CD4-positive, alpha-beta memory T cell (primary cell): Measurements from ENCODE around the gene CHDH. TPM values are rescaled to one million over a fixed set of nuclear protein-coding genes. Genes with fewer than 3 reads are reported as not detected.
A peak's percentile ranks its signal among the peaks of the same experiment; 100 is the strongest.

Experiments used
- CTCF ChIA-PET: fragments of 350-600 bp; sonication (Branson Sonifier 250); formaldehyde crosslinking; loops from one replicate; lab custom pipeline; 2021; ENCODE audit warnings: inconsistent platforms; ENCODE audit not compliant: partially characterized antibody; lab: Charles Lee
- POLR2A ChIA-PET: fragments of 350-600 bp; sonication (Branson Sonifier 250); formaldehyde crosslinking; loops from one replicate; lab custom pipeline; 2021; ENCODE audit not compliant: partially characterized antibody; lab: Charles Lee
- DNase-seq, 5 donors: peaks; one replicate each; pipeline versions ENCODE4 v3.0.0 to v3.0.0-alpha.2; 2020 to 2022; ENCODE audit warnings: mixed read lengths in 1 of 5
- H3K27ac ChIP-seq: one replicate; pipeline ENCODE4 v1.7.0; 2013; ENCODE audit warnings: low read depth, low read length
- H3K27me3 ChIP-seq: 2 replicates; pipeline ENCODE4 v1.7.0; 2013; ENCODE audit warnings: mild to moderate bottlenecking, low read length, moderate library complexity; ENCODE audit not compliant: insufficient read depth
- H3K36me3 ChIP-seq: 2 replicates; pipeline ENCODE4 v1.7.0; 2013; ENCODE audit warnings: mild to moderate bottlenecking, low read length, moderate library complexity; ENCODE audit not compliant: insufficient read depth
- H3K4me1 ChIP-seq: 2 replicates; pipeline ENCODE4 v1.7.0; 2013; ENCODE audit warnings: mild to moderate bottlenecking, low read length, moderate library complexity; ENCODE audit not compliant: insufficient read depth
- H3K4me3 ChIP-seq, 2 donors: one replicate each; pipeline ENCODE4 v1.7.0; 2013; ENCODE audit warnings: low read length in 2 of 2, mild to moderate bottlenecking in 1 of 2
- H3K9me3 ChIP-seq, 2 donors: one replicate each; pipeline ENCODE4 v1.7.0; 2013; ENCODE audit warnings: low read length in 2 of 2, control low read depth in 1 of 2; ENCODE audit not compliant: control insufficient read depth in 1 of 2
- H3K27ac Mint-ChIP-seq, 7 donors: one replicate each; pipeline ENCODE4 v1.8.0; 2020 to 2021; ENCODE audit warnings: mixed read lengths in 7 of 7, mild to moderate bottlenecking in 6 of 7, inconsistent platforms in 3 of 7, moderate library complexity in 3 of 7
- H3K27me3 Mint-ChIP-seq, 2 donors: one replicate each; pipeline ENCODE4 v1.8.0; 2020 to 2021; ENCODE audit warnings: mixed read lengths in 2 of 2
- H3K36me3 Mint-ChIP-seq, 2 donors: one replicate each; pipeline ENCODE4 v1.8.0; 2020 to 2021; ENCODE audit warnings: mixed read lengths in 2 of 2, inconsistent platforms in 1 of 2, mild to moderate bottlenecking in 1 of 2
- H3K4me1 Mint-ChIP-seq, 4 donors: one replicate each; pipeline ENCODE4 v1.8.0; 2020 to 2021; ENCODE audit warnings: mixed read lengths in 4 of 4, mild to moderate bottlenecking in 1 of 4
- H3K4me3 Mint-ChIP-seq, 8 donors: one replicate each; pipeline ENCODE4 v1.8.0; 2020 to 2021; ENCODE audit warnings: mixed read lengths in 8 of 8, mild to moderate bottlenecking in 7 of 8, moderate library complexity in 6 of 8, inconsistent platforms in 3 of 8
- H3K9me3 Mint-ChIP-seq, 8 donors: one replicate each; pipeline ENCODE4 v1.8.0; 2020 to 2021; ENCODE audit warnings: mixed read lengths in 8 of 8, mild to moderate bottlenecking in 5 of 8, inconsistent platforms in 3 of 8, moderate library complexity in 1 of 8
- intact Hi-C: fragments of 100-400 bp; cut with micrococcal nuclease; formaldehyde crosslinking; loops from one replicate; pipeline ENCODE4 v1.15.1; 2023
- polyA plus RNA-seq, 2 donors: library from polyadenylated mRNA; unstranded; fragments of 300-500 nt; fragmentation: Illumina TruSeq; gene quantifications; one replicate each; pipeline ENCODE4 v1.2.3, GENCODE V29; 2021
- total RNA-seq, 2 experiments: library from RNA; stranded (reverse); gene quantifications; one replicate each; pipeline ENCODE4 v1.2.3, GENCODE V29; 2021

The CHDH gene
- total and polyA plus RNA-seq, 4 experiments from 2014 or later: 0.23 to 0.67 (median 0.47) TPM; not detected in 1

DNA sequence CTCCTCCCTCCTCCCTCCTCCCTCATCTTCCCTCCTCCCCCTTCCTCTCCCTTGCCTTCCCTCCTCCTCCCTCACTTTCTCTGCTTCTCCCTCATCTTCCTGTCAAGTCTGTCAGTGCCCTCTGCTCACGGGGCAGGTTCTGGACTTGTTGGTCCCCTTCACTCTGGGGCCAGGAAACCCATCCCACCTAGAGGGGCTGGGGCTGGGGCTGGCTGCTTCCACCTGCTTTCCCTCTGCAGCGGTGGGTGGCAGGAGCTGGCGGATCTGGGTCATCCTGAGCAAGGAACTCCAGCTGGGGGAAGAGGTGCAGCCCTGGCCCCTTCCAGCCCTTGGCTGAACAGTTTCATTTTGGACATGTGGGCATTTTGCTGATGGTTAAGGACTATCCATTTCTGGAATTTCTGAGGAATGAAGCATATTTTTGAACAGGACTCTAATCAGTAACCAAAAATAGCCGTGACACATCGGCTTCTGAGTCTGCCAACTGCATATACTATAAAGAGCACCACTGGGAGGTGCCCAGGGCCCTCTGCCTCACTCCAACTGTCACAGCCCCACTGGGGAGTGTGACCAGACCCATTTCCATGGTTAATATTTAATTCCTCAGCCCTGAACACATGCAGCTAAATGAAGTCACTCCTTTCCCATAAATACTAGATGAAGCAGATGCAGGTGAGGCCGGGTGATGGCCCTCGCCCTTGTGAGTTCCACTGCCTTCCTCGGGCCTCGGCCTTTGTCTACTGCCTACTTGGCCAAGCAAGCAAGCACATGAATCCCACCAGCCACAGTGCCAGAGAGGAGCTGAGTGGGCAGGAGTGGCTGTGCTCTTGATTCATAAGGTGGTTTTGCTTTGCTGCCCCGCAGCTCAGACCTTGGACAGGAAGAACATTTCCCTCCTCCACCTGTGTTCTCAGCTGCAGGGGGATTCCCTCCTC lies 39.8 kb downstream of the CHDH start:
- DNase-seq: no peak
- no peaks in the 10 kb centered on the region for H3K27me3 ChIP-seq
- H3K27ac ChIP-seq: no peak overlapping the region
- Mint-ChIP-seq H3K27ac (peak overlapping the region in 1 of 7 donors; percentile 32), H3K27me3 (peaks cover 2 to 10% of the 10 kb centered on the region in 2 donors), H3K9me3 (no peaks in the 10 kb centered on the region), H3K4me3 (no peak overlapping the region), H3K36me3 (no peaks in the 10 kb centered on the region), H3K4me1 (no peaks in the 10 kb centered on the region)
- no peak overlapping the region for H3K4me3 ChIP-seq
- no peaks in the 10 kb centered on the region for H3K36me3 ChIP-seq
- H3K9me3 ChIP-seq: no peaks in the 10 kb centered on the region
- intact Hi-C loops: no loop called here
- ChIA-PET POLR2A (no interaction called here), CTCF (no interaction called here)
- no peaks in the 10 kb centered on the region for H3K4me1 ChIP-seq

DNA sequence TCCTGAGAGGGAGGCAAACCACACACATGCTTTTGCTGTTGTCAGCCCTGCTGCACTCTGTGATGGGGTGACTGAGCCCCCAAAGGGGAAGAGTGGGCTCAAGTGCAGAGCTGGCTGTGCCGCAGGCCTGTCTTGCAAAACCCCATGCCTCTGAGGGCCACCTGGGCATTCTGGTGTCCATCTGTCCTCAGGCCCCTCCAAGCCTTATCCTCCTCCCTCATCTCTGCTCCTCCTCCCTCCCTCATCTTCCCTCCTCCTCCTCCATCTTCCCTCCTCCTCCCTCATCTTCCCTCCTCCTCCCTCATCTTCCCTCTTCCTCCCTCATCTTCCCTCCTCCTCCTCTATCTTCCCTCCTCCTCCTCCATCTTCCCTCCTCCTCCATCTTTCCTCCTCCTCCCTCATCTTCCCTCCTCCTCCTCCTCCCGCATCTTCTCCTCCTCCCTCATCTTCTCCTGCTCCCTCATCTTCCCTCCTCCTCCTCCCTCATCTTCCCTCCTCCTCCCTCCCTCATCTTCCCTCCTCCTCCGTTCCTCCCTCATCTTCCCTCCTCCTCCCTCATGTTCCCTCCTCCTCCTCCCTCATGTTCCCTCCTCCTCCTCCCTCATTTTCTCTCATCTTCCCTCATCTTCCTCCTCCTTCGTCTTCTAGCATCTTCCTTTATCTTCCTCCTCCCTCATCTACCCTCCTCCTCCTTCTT lies 40.6 kb downstream of the CHDH start:
- H3K9me3 Mint-ChIP-seq: no peaks in the 10 kb centered on the region
- Histone ChIP-seq H3K27me3 (no peaks in the 10 kb centered on the region), H3K36me3 (no peaks in the 10 kb centered on the region), H3K4me1 (no peaks in the 10 kb centered on the region), H3K9me3 (no peaks in the 10 kb centered on the region), H3K4me3 (no peak overlapping the region), H3K27ac (no peak overlapping the region)
- no peak overlapping the region for H3K4me3 Mint-ChIP-seq
- POLR2A ChIA-PET: no interaction called here
- no peaks in the 10 kb centered on the region for H3K36me3 Mint-ChIP-seq
- no peak for DNase-seq
- no peaks in the 10 kb centered on the region for H3K4me1 Mint-ChIP-seq
- peaks cover 2 to 10% of the 10 kb centered on the region in 2 donors for H3K27me3 Mint-ChIP-seq
- H3K27ac Mint-ChIP-seq: no peak overlapping the region
- intact Hi-C loops: no loop called here
- CTCF ChIA-PET: no interaction called here

DNA sequence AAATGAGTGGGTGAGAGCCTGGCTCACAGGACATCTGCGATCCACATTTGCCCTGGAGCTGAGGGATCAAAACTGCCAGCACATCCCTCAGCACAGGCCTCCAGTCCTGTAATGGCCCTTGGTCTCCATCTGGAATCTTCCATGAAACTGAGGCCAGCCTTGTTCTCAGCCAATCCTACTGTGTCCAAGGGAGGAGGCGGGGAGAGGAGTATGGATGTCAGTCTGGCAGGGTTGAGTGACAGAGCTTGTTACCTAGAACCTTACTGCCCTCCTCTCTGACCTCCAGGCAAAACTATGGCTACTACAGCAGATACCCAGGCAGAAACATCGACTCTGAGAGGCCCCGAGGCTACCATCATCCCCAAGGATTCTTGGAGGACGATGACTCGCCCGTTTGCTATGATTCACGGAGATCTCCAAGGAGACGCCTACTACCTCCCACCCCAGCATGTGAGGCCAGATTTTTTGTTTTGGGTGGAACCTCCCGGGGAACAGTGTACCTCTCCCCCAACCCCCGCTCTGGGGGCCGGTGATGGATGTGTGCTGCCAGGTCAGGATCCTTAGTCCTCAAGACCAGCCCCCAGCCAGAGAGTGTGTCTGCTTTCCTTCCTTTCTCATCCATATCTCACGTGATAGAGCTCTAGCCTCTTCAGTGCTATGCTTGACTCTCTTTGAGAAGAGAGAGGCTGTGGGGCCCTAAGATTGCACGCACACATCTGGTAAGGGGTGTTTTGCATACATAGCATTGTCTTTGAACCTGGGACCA lies 41.3 kb downstream of the CHDH start:
- H3K27me3 ChIP-seq: no peaks in the 10 kb centered on the region
- H3K4me3 ChIP-seq: no peak overlapping the region
- POLR2A ChIA-PET: no interaction called here
- no peak for DNase-seq
- Mint-ChIP-seq H3K36me3 (no peaks in the 10 kb centered on the region), H3K4me3 (no peak overlapping the region), H3K27me3 (peaks cover 2 to 10% of the 10 kb centered on the region in 2 donors), H3K27ac (peak overlapping the region in 1 of 7 donors; percentile 38), H3K9me3 (no peaks in the 10 kb centered on the region), H3K4me1 (no peaks in the 10 kb centered on the region)
- intact Hi-C loops: no loop called here
- no peak overlapping the region for H3K27ac ChIP-seq
- H3K4me1 ChIP-seq: no peaks in the 10 kb centered on the region
- CTCF ChIA-PET: no interaction called here
- H3K36me3 ChIP-seq: no peaks in the 10 kb centered on the region
- no peaks in the 10 kb centered on the region for H3K9me3 ChIP-seq

DNA sequence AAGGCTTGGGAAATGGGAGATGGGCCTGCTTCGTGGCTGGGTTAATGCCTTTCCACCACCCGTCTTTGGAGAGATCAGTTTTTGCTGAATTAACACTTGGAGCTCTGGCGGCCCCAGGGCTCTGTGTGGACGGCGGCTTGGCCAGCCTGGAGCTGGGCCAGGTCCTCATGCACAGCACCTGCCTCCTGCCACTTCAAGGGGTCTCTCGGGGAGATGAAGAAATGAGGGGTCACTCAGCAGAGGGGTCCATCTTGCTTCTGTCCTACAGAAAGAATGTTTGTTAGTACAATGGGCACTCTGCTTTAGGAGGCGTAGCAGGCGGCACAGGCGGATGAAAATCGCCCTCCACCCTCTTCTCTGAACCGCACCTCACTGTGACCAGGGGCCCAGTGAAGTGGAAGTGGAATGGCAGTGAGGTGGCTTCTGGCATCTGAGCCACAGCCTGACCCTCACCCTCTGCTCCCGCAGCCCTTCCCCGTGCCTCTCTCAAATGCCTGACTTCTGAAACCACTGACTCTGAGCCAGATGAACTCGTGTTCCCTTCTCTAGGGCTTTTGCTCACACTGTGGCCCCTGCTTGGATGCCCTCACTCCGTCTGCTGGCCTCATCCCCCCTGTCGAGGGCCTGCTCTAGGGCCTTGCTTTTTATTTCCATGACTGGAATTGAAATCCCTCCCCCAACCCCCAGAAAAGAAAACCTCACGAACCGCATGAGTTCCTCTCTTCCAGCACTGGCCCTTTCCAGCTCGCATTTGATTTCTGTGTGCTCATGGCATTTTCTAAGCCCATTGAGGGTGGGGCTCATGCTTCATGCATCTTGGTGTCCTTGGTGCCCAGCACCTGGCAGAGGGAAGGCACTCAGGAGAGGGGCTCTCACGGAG lies 42.2 kb downstream of the CHDH start:
- no peak overlapping the region for H3K27ac Mint-ChIP-seq
- H3K36me3 ChIP-seq: no peaks in the 10 kb centered on the region
- intact Hi-C loops: no loop called here

DNA sequence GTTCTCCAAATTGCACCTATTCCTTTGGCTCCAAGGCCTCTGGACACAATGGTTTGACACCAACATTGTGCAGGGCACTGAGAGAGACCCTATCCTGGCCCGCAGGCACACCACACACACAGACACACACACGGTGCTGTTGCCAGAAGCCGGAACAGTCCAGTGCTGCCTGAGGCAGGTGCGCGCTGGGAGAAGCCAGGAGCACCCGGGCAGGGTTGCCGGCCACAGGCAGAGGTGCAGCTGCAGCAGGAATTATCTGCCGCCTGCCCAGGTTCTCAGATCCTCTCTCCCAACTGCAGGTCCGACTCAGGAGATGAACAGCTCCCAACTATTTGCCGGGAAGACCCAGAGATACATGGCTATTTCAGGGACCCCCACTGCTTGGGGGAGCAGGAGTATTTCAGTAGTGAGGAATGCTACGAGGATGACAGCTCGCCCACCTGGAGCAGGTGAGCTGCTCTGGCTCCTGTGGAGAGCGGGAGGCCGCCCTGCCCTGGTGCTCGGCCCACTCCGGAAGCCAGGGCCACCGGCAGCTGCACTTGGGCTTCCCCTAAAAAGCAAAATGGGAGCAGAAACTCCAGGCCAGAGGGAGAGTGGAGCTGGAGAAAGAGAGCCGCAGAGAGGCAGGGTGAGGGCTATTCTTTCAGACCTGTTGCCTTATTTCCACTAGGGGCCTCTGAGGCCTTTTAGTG lies 42.9 kb downstream of the CHDH start:
- peaks cover 1 to 6% of the 10 kb centered on the region in 2 donors for H3K27me3 Mint-ChIP-seq
- H3K4me1 Mint-ChIP-seq: no peaks in the 10 kb centered on the region

More for the DNA sequence above, 42.2 kb downstream of the CHDH start:
- DNase-seq: no peak
- Mint-ChIP-seq H3K9me3 (no peaks in the 10 kb centered on the region), H3K4me1 (no peaks in the 10 kb centered on the region), H3K27me3 (peaks cover 2 to 10% of the 10 kb centered on the region in 2 donors), H3K36me3 (no peaks in the 10 kb centered on the region), H3K4me3 (no peak overlapping the region)
- no peaks in the 10 kb centered on the region for H3K9me3 ChIP-seq
- CTCF ChIA-PET: no interaction called here
- no peaks in the 10 kb centered on the region for H3K4me1 ChIP-seq
- H3K27me3 ChIP-seq: no peaks in the 10 kb centered on the region
- H3K4me3 ChIP-seq: no peak overlapping the region
- H3K27ac ChIP-seq: no peak overlapping the region
- POLR2A ChIA-PET: no interaction called here

DNA sequence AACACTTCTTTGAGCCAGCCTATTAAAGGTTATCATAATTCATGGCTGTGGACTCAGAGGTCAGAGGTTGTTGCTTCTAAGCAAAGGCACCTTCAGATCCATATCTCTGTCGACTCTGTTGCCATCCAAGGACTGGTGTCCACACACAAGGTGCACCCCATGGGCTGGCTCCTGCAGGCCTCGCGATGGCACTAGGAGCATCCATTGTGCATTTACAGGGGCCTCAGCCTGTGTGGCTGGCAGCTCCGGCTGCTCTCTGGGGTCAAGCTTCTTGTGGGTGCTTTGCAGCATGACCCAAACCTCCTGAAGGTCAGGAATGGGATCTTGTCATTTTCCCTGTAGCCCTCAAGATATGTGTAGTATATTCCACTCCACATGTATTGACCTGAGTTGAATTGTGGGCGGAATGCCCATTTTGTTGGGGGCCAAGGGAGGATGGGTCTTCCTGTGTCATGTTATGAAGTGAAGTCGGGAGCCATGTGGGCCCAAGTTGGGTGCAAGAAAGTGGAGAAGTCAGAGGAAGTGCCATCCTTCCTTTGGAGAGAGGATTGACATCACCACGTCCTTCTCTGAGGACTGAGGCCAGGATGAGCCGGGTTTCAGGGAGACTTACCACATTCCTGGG lies 43.9 kb downstream of the CHDH start:
- DNase-seq: no peak
- peaks cover 1 to 6% of the 10 kb centered on the region in 2 donors for H3K27me3 Mint-ChIP-seq
- Histone ChIP-seq H3K36me3 (no peaks in the 10 kb centered on the region), H3K4me3 (no peak overlapping the region), H3K9me3 (no peaks in the 10 kb centered on the region), H3K27ac (no peak overlapping the region), H3K4me1 (no peaks in the 10 kb centered on the region), H3K27me3 (no peaks in the 10 kb centered on the region)
- H3K9me3 Mint-ChIP-seq: no peaks in the 10 kb centered on the region
- H3K4me3 Mint-ChIP-seq: no peak overlapping the region
- H3K27ac Mint-ChIP-seq: no peak overlapping the region
- H3K36me3 Mint-ChIP-seq: no peaks in the 10 kb centered on the region
- no peaks in the 10 kb centered on the region for H3K4me1 Mint-ChIP-seq
- intact Hi-C loops: no loop called here
- ChIA-PET CTCF (no interaction called here), POLR2A (no interaction called here)

More for the DNA sequence above, 42.9 kb downstream of the CHDH start:
- no peak overlapping the region for H3K27ac Mint-ChIP-seq
- no peak for DNase-seq
- H3K4me3 Mint-ChIP-seq: no peak overlapping the region
- H3K4me3 ChIP-seq: no peak overlapping the region
- intact Hi-C loops: no loop called here
- H3K27ac ChIP-seq: no peak overlapping the region
- H3K9me3 Mint-ChIP-seq: no peaks in the 10 kb centered on the region
- H3K36me3 ChIP-seq: no peaks in the 10 kb centered on the region
- no peaks in the 10 kb centered on the region for H3K27me3 ChIP-seq
- ChIA-PET POLR2A (no interaction called here), CTCF (no interaction called here)
- no peaks in the 10 kb centered on the region for H3K4me1 ChIP-seq
- H3K36me3 Mint-ChIP-seq: no peaks in the 10 kb centered on the region
- H3K9me3 ChIP-seq: no peaks in the 10 kb centered on the region
